SK-N-SH (cell line): ENCODE measurements around the gene GDAP2. TPM values are rescaled to one million over a fixed set of nuclear protein-coding genes. Genes with fewer than 3 reads are reported as not detected.

Experiments
- CTCF ChIA-PET: fragments of 300-600, 350-600 bp; formaldehyde crosslinking; extraction: SDS; loops from one replicate; lab custom pipeline; 2021; lab: Yijun Ruan, JAX
- POLR2A ChIA-PET: fragments of 350-600 bp; sonication (Branson Sonifier 250); formaldehyde crosslinking; extraction: SDS; loops from one replicate; lab custom pipeline; 2020; ENCODE audit warnings: antibody characterized with exemption, inconsistent platforms; lab: Yijun Ruan, JAX
- DNase-seq: peaks from one replicate; pipeline ENCODE4 v3.0.0; 2012
- H2AFZ ChIP-seq: fragments of 200-600 bp; sonication (generic); 2 replicates; pipeline ENCODE4 v1.8.1; 2016; ENCODE audit warnings: antibody characterized with exemption, mild to moderate bottlenecking, low read depth
- H3F3A ChIP-seq: fragments of 200-600 bp; sonication (generic); replicated peaks from 2 replicates; pipeline ENCODE3; 2016; ENCODE audit warnings: antibody characterized with exemption, mild to moderate bottlenecking; ENCODE audit not compliant: insufficient read depth
- H3K27ac ChIP-seq, 2 experiments: fragments of 200-500 bp in 1 of 2; fragments of 200-600 bp in 1 of 2; sonication (Bioruptor generic) in 1 of 2; sonication (generic), shearing (Covaris generic) in 1 of 2; 2 replicates each; pipeline versions ENCODE4 v1.5.1 to v1.6.1; 2014 to 2016; ENCODE audit warnings: low read depth in 2 of 2, inconsistent platforms in 1 of 2, low read length in 1 of 2, mild to moderate bottlenecking in 1 of 2, mixed read lengths in 1 of 2
- H3K27me3 ChIP-seq: fragments of 200-600 bp; sonication (generic), shearing (Covaris generic); 2 replicates; pipeline ENCODE4 v1.6.1; 2016; ENCODE audit warnings: mixed run types; ENCODE audit not compliant: insufficient read depth
- H3K36me3 ChIP-seq, 2 experiments: fragments of 200-500 bp in 1 of 2; fragments of 200-600 bp in 1 of 2; sonication (Bioruptor generic) in 1 of 2; sonication (generic) in 1 of 2; replicated peaks in 1 of 2; 2 replicates each; pipeline versions ENCODE3 to v1.5.1; 2014 to 2016; ENCODE audit warnings: low read length in 1 of 2, mild to moderate bottlenecking in 1 of 2; ENCODE audit not compliant: insufficient read depth in 2 of 2, control insufficient read depth in 1 of 2
- H3K4me1 ChIP-seq, 2 experiments: fragments of 200-500 bp in 1 of 2; fragments of 200-600 bp in 1 of 2; sonication (Bioruptor generic) in 1 of 2; sonication (generic), shearing (Covaris generic) in 1 of 2; 2 replicates each; pipeline versions ENCODE4 v1.5.1 to v1.6.1; 2014 to 2016; ENCODE audit warnings: low read depth in 1 of 2, low read length in 1 of 2, mixed run types in 1 of 2; ENCODE audit not compliant: insufficient read depth in 2 of 2, control insufficient read depth in 1 of 2
- H3K4me2 ChIP-seq: fragments of 200-600 bp; sonication (generic), shearing (Covaris generic); 2 replicates; pipeline ENCODE4 v1.6.1; 2017; ENCODE audit warnings: mixed run types
- H3K4me3 ChIP-seq, 2 experiments: fragments of 200-500 bp in 1 of 2; fragments of 200-600 bp in 1 of 2; sonication (Bioruptor generic) in 1 of 2; sonication (generic), shearing (Covaris generic) in 1 of 2; 2 replicates each; pipeline versions ENCODE4 v1.5.1 to v1.8.1; 2014 to 2016; ENCODE audit warnings: low read depth in 2 of 2, inconsistent platforms in 1 of 2, low read length in 1 of 2, mild to moderate bottlenecking in 1 of 2, mixed read lengths in 1 of 2, moderate library complexity in 1 of 2
- H3K79me2 ChIP-seq: fragments of 200-600 bp; sonication (generic); 2 replicates; pipeline ENCODE4 v1.8.1; 2017; ENCODE audit warnings: mild to moderate bottlenecking; ENCODE audit not compliant: insufficient read depth
- H3K9ac ChIP-seq: fragments of 200-600 bp; sonication (generic); 2 replicates; pipeline ENCODE4 v1.6.1; 2017; ENCODE audit warnings: mixed run types
- H3K9me2 ChIP-seq: fragments of 200-600 bp; sonication (generic); 2 replicates; pipeline ENCODE4 v1.6.1; 2017; ENCODE audit warnings: mixed run types
- H3K9me3 ChIP-seq: fragments of 200-600 bp; sonication (generic); 2 replicates; pipeline ENCODE4 v1.6.1; 2017; ENCODE audit warnings: mixed run types, mild to moderate bottlenecking, moderate library complexity
- H4K20me1 ChIP-seq: fragments of 200-600 bp; sonication (generic); 2 replicates; pipeline ENCODE4 v1.6.1; 2017; ENCODE audit warnings: mild to moderate bottlenecking, mixed run types; ENCODE audit not compliant: insufficient read depth
- CHD2 ChIP-seq: fragments of 150-350 bp; IDR thresholded peaks from 2 replicates; pipeline ENCODE4 v1.6.1; 2018; ENCODE audit warnings: low read length; ENCODE audit not compliant: partially characterized antibody
- EZH2phosphoT487 ChIP-seq: fragments of 200-600 bp; sonication (generic); IDR thresholded peaks from 2 replicates; pipeline ENCODE4 v1.6.1; 2017; ENCODE audit warnings: low read depth, mixed run types, mild to moderate bottlenecking, antibody characterized with exemption, moderate library complexity, borderline replicate concordance
- FOSL2 ChIP-seq: IDR thresholded peaks from 2 replicates; pipeline ENCODE4 v1.4.0; 2012; ENCODE audit warnings: low read depth, mild to moderate bottlenecking, moderate library complexity, borderline replicate concordance
- GATA2 ChIP-seq: sonication (generic); formaldehyde crosslinking; IDR thresholded peaks from 2 replicates; pipeline ENCODE4 v1.5.0; 2020; ENCODE audit warnings: mild to moderate bottlenecking, missing genetic modification reagents
- MXI1 ChIP-seq: IDR thresholded peaks from 2 replicates; pipeline ENCODE4 v1.6.1; 2012; ENCODE audit warnings: mild to moderate bottlenecking, low read depth, low read length, improper control_type of control experiment
- POLR2AphosphoS5 ChIP-seq: IDR thresholded peaks from 2 replicates; pipeline ENCODE4 v1.6.1; 2012; ENCODE audit warnings: low read depth, low read length
- RAD21 ChIP-seq: IDR thresholded peaks from 2 replicates; pipeline ENCODE4 v1.6.1; 2012; ENCODE audit warnings: mild to moderate bottlenecking, low read length
- RCOR1 ChIP-seq: fragments of 150-350 bp; IDR thresholded peaks from 2 replicates; pipeline ENCODE4 v1.6.1; 2017; ENCODE audit warnings: antibody characterized with exemption, low read length
- RFX5 ChIP-seq: IDR thresholded peaks from 2 replicates; pipeline ENCODE4 v1.6.1; 2012; ENCODE audit warnings: mild to moderate bottlenecking, improper control_type of control experiment, low read length
- TCF12 ChIP-seq: IDR thresholded peaks from 2 replicates; pipeline ENCODE4 v1.4.0; 2012
- YY1 ChIP-seq: IDR thresholded peaks from 2 replicates; pipeline ENCODE4 v1.4.0; 2012; ENCODE audit warnings: low read depth, mild to moderate bottlenecking
- WGBS: methylation state at CpG from one replicate; pipeline ENCODE4 v1.1.6; 2017; ENCODE audit warnings: low lambda C conversion rate; 5-methylcytosine and 5-hydroxymethylcytosine counted together
- polyA plus RNA-seq, 3 experiments: library from polyadenylated mRNA; depleted of rRNA; stranded (reverse); fragments of >200 nt; gene quantifications; 2 replicates each; pipeline ENCODE4 v1.2.3, GENCODE V29; 2012
- TF ChIP-seq, protein P1 (sequence below): IDR thresholded peaks from 2 replicates; pipeline ENCODE4; 2012

Gene GDAP2
- polyA plus RNA-seq, 1 of the 3 experiments (the other 2 are of a cell fraction) = 5.6 TPM

DNA sequence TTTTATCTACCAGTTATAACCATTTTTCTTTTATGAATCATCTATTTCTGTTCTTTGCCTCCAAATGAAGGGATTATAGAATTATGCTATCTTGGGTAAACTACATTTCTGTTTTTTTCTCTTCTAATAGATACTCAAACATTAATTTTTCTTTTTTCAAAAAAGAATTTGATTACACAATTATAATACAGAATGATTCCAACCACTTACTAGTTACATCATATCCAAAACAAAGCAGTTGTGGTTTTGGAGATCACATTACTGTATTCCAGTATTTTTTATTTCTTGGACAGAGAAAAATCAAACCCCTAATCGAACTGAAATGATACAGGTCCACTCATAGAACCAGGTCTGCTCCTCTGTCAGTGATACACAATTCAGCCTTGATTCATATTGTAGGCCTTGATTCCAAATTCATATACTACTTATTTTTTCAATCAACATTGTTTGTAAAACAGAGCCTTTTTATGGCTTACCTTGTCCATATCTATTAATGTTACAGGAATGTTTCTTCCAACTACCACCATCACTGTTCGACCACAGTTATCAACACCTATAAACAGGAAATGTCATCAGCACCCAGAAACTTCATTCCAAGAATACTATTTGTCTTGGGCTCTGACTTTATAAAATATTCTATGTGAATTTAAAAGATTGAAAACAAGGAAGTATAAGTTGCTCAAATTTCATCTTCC lies 43.2 kb downstream of the GDAP2 start:
- Histone ChIP-seq H3K4me2 (no peak overlapping the region; the same call in 1 of the 2 replicates), H3K4me1 (peaks cover 0 to 13% of the 10 kb centered on the region in 2 experiments; a peak in 2 of 4 replicates), H3K79me2 (no peaks in the 10 kb centered on the region), H3K36me3 (peaks cover 62 to 64% of the 10 kb centered on the region in 2 experiments), H3K4me3 (no peak overlapping the region), H3K9me3 (no peaks in the 10 kb centered on the region), H4K20me1 (no peaks in the 10 kb centered on the region), H3F3A (peaks cover 7% of the 10 kb centered on the region), H3K27me3 (no peaks in the 10 kb centered on the region), H3K9me2 (no peaks in the 10 kb centered on the region), H3K27ac (peak overlapping the region in 1 of 2 experiments; percentile 36; a peak in 2 of 4 replicates), H2AFZ (no peak overlapping the region), H3K9ac (no peak overlapping the region)
- WGBS = 61% methylated on average over 2 of the region's 2 CpGs
- TF ChIP-seq RFX5 = no peak
- TF ChIP-seq GATA2 (CRISPR knock-in tag) = no peak
- TF ChIP-seq YY1 = no peak
- TF ChIP-seq TCF12 = peak; percentile 31; the same call in 1 of the 2 replicates
- TF ChIP-seq, protein P1, sequence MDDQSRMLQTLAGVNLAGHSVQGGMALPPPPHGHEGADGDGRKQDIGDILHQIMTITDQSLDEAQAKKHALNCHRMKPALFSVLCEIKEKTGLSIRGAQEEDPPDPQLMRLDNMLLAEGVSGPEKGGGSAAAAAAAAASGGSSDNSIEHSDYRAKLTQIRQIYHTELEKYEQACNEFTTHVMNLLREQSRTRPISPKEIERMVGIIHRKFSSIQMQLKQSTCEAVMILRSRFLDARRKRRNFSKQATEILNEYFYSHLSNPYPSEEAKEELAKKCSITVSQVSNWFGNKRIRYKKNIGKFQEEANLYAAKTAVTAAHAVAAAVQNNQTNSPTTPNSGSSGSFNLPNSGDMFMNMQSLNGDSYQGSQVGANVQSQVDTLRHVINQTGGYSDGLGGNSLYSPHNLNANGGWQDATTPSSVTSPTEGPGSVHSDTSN = peak; percentile 25; the same call in 1 of the 2 replicates
- CTCF ChIA-PET = interaction anchor here (0.7 to 0.8 kb wide), 2 partner anchors 9 to 13 kb away, joined by 3 read pairs; no protein-coding TSS in a partner anchor
- no peak for DNase-seq
- POLR2A ChIA-PET = no interaction called here

DNA sequence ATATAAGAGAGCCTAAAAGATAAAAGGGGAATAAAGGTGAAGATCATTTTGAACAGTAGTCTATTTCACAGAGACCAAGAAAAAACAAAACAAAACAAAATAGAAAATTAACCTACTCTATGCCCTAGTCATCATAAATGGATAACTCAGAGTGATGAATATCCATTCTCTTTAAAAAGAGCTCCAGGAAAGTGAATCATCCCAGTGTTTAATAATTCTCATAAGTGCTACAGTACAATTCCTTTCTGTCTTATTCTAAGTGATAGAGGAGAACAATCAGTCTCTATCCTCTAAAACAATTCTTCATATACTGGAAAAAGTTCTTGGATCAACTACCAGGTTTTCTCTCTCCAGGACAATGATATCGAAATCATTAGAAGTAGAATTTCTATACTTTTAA lies 45.8 kb downstream of the GDAP2 start:
- no peak overlapping the region for H2AFZ ChIP-seq
- H3K4me1 ChIP-seq = peaks cover 0 to 13% of the 10 kb centered on the region in 2 experiments; a peak in 2 of 4 replicates
- no peaks in the 10 kb centered on the region for H4K20me1 ChIP-seq
- ChIA-PET POLR2A (no interaction called here), CTCF (interaction anchor here (1.2 to 1.5 kb wide), 2 partner anchors 12 to 371 kb away, joined by 6 to 11 read pairs; no protein-coding TSS in a partner anchor)
- no peaks in the 10 kb centered on the region for H3K9me2 ChIP-seq
- peak overlapping the region in 1 of 2 experiments; percentile 46; a peak in 2 of 4 replicates for H3K27ac ChIP-seq
- no peaks in the 10 kb centered on the region for H3K27me3 ChIP-seq
- 97% methylated on average over 1 of the region's 1 CpG for WGBS
- H3K4me2 ChIP-seq = no peak overlapping the region
- no peak overlapping the region for H3K9ac ChIP-seq
- TF ChIP-seq MXI1 (no peak), POLR2AphosphoS5 (no peak), RCOR1 (no peak), EZH2phosphoT487 (no peak), RAD21 (no peak), FOSL2 (no peak), CHD2 (no peak)
- no peak overlapping the region for H3K4me3 ChIP-seq
- H3K36me3 ChIP-seq = peaks cover 68 to 78% of the 10 kb centered on the region in 2 experiments
- H3K9me3 ChIP-seq = no peaks in the 10 kb centered on the region
- DNase-seq = no peak
- peaks cover 7% of the 10 kb centered on the region for H3F3A ChIP-seq
- H3K79me2 ChIP-seq = no peaks in the 10 kb centered on the region
